ENCODE measurements around the gene MOSMO.
"Not testable (repeated sequence)": the region's sequence is repeated elsewhere in the genome, so short reads cannot be mapped to it uniquely, and the experiment has no call there.

- TF ChIP-seq EZH2phosphoT487 (IDR thresholded peaks at IDR 0.05; ENCODE audit: insufficient read depth, low read depth); EZH2 (IDR thresholded peaks at IDR 0.05; ENCODE audit: insufficient read depth, poor library complexity, severe bottlenecking): not testable (repeated sequence)
These were observed 5.9 kb upstream of the MOSMO start for GRCh38 chr16:22002047-22002446.
